Heart left ventricle (tissue), 16 donors: ENCODE data around the gene SYNDIG1. TPM values are rescaled to one million over a fixed set of nuclear protein-coding genes. Genes with fewer than 3 reads are reported as not detected.

Experiments
- ATAC-seq, 4 donors: fragments of 200-7000 bp; cut with Tn5 transposase; one replicate each; pipeline ENCODE4 v1.9.1; 2020 to 2022; ENCODE audit warnings: moderate library complexity in 4 of 4, mild to moderate bottlenecking in 3 of 4, moderate number of reproducible peaks in 1 of 4
- DNase-seq, 5 donors: peaks; one replicate each; pipeline ENCODE4 v3.0.0-alpha.2; 2020
- H3K27ac ChIP-seq, 12 donors: fragments of 200-600 bp; sonication (generic) in 4 of 12; one replicate each; pipeline versions ENCODE4 v1.5.0 to v1.8.0; 2016 to 2022; ENCODE audit warnings: mild to moderate bottlenecking in 2 of 12
- H3K27me3 ChIP-seq, 9 donors: fragments of 200-600 bp; sonication (generic) in 2 of 9; one replicate each; pipeline versions ENCODE4 v1.5.1 to v1.8.0; 2016 to 2022; ENCODE audit warnings: mild to moderate bottlenecking in 3 of 9
- H3K36me3 ChIP-seq, 9 donors: fragments of 200-600 bp; sonication (generic) in 2 of 9; one replicate each; pipeline versions ENCODE4 v1.5.0 to v1.8.0; 2018 to 2022; ENCODE audit warnings: mild to moderate bottlenecking in 2 of 9
- H3K4me1 ChIP-seq, 12 donors: fragments of 200-600 bp; sonication (generic) in 4 of 12; one replicate each; pipeline versions ENCODE4 v1.5.0 to v1.8.0; 2016 to 2022; ENCODE audit warnings: mild to moderate bottlenecking in 3 of 12
- H3K4me3 ChIP-seq, 12 donors: fragments of 200-600 bp; sonication (generic) in 4 of 12; one replicate each; pipeline versions ENCODE4 v1.5.0 to v1.8.0; 2017 to 2022; ENCODE audit warnings: mild to moderate bottlenecking in 9 of 12, moderate library complexity in 4 of 12
- H3K9me3 ChIP-seq, 12 donors: fragments of 200-600 bp; sonication (generic) in 4 of 12; one replicate each; pipeline versions ENCODE4 v1.5.0 to v1.8.0; 2016 to 2022; ENCODE audit warnings: mild to moderate bottlenecking in 1 of 12
- CTCF ChIP-seq, 12 donors: fragments of 200-600 bp; sonication (generic) in 4 of 12; IDR thresholded peaks; one replicate each; pipeline versions ENCODE4 v1.5.0 to v1.8.0; 2018 to 2022; ENCODE audit warnings: antibody characterized with exemption in 12 of 12, mild to moderate bottlenecking in 5 of 12
- POLR2A ChIP-seq, 2 donors: fragments of 450-650 bp; IDR thresholded peaks; one replicate each; pipeline ENCODE4 v1.6.1; 2017; ENCODE audit warnings: antibody characterized with exemption in 2 of 2, mild to moderate bottlenecking in 2 of 2, moderate library complexity in 2 of 2
- WGBS, 4 donors: extraction: QIAGEN DNeasy Blood & Tissue Kit in 2 of 4; methylation state at CpG; one replicate each; pipeline versions ENCODE4 v1.1.5 to v1.1.7; 2013 to 2018; 5-methylcytosine and 5-hydroxymethylcytosine counted together
- intact Hi-C, 10 donors: fragments of 100-400 bp; cut with DNase I; formaldehyde crosslinking; loops; one replicate each; pipeline versions ENCODE4 v1.11.1 to v1.14.2; 2022
- polyA plus RNA-seq, 2 donors: library from polyadenylated mRNA; stranded (reverse); fragments of 200-250 nt; gene quantifications; one replicate each; pipeline ENCODE4 v1.2.3, GENCODE V29; 2013
- total RNA-seq, 9 donors: library from RNA; depleted of rRNA in 2 of 9; stranded (reverse); fragments of >200 nt in 2 of 9; fragmentation: NEBNext Ultra II Directional in 3 of 9; extraction: Animal tissue kit (Norgen Biotek cat#: 25700) in 3 of 9; gene quantifications; one replicate each; pipeline versions ENCODE4 v1.1.0 to v1.2.4, GENCODE V29; 2016 to 2023
- donor health status: ischemic (EF 13 %, LVEDD 7.1; RV severe dilation, severe dysfunction).
- donor health status: healthy with polysubstance abuse.
- donor health status: DM: no; HTN: yes; CAD: no.
- donor health status: DM: no; HTN: no; CAD: no.
- donor health status: ischemic (EF 25% LVEDD 6.9; RV normal size, moderate dysfunction).
- donor health status: ischemic (EF 25% LVEDD 5.7; RV mildly dilated, moderate dysfunction).
- donor health status: healthy.
- donor health status: DM: yes; HTN: yes; CAD: no.
- donor health status: ischemic (EF 35%, LVEDD 5.7; RV mildly dilated, moderate dysfunction).
- donor health status: nonischemic (EF 11% LVEDD 7.7; RV severe dilation, severe dysfunction).
- donor health status: DM: yes; HTN: yes; CAD: no.
- donor health status: PGD.
- donor health status: ischemic (EF 29% LVEDD 5.4; RV normal size, mild dysfunction).
- donor health status: nonischemic (EF 23%, LVEDD 6.1; RV moderate dilation, normal function).

The SYNDIG1 gene
- total and polyA plus RNA-seq, 11 donors = 8.4 to 41.8 (median 23.0) TPM

DNA sequence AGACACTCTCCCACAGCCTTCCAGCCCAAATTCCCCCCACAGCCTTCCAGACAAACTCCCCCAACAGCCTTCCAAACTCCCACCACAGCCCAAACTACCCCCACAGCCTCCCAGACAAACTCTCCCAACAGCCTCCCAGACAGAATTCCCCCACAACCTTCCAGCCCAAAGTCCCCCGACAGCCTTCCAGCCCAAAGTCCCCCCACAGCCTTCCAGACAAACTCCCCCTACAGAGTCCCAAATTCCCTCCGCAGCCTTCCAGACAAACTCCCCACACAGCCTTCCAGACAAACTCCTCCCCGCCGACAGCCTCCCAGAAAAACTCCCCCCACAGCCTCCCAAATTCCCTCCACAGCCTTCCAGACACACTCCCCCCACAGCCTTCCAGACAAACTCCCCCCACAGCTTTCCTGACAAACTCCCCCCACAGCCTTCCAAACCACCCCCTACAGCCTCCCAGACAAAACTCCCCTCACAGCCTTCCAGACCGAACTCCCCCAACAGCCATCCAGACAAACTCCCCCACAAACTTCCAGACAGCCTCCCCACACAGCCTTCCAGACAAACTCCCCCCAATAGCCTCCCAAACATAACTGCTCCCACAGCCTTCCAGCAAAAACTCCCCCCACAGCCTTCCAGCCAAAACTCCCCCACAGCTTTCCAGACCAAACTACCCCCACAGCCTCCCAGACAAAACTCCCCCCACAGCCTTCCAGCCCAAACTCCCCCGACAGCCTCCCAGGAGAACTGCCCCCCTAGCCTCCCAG lies 38.0 kb upstream of the SYNDIG1 start:
- H3K27me3 ChIP-seq = peaks cover 0 to 11% (median 0%) of the 10 kb centered on the region in 9 donors
- H3K36me3 ChIP-seq = no peaks in the 10 kb centered on the region
- WGBS, 4 donors = 77 to 84% (median 82%) methylated on average over 6 of the region's 6 CpGs
- intact Hi-C loops = no loop called here
- no peak overlapping the region for H3K27ac ChIP-seq
- no peak for ATAC-seq
- H3K4me1 ChIP-seq = no peaks in the 10 kb centered on the region
- H3K4me3 ChIP-seq = no peak overlapping the region
- DNase-seq = no peak
- no peak for TF ChIP-seq POLR2A (IDR thresholded peaks at IDR 0.05)
- H3K9me3 ChIP-seq = peaks cover 0 to 8% (median 0%) of the 10 kb centered on the region in 12 donors

- TF ChIP-seq CTCF (IDR thresholded peaks at IDR 0.05) (no peak), POLR2A (IDR thresholded peaks at IDR 0.05) (no peak)
- no peak for DNase-seq
- 51 to 69% (median 59%) methylated on average over 2 of the region's 2 CpGs for WGBS, 4 donors
- no peak overlapping the region for H3K27ac ChIP-seq
- ATAC-seq = no peak
- no peaks in the 10 kb centered on the region for H3K36me3 ChIP-seq
- intact Hi-C loops = no loop called here
- H3K4me1 ChIP-seq = no peaks in the 10 kb centered on the region
- peaks cover 0 to 11% (median 0%) of the 10 kb centered on the region in 9 donors for H3K27me3 ChIP-seq
- H3K4me3 ChIP-seq = no peak overlapping the region
- H3K9me3 ChIP-seq = peaks cover 0 to 8% (median 0%) of the 10 kb centered on the region in 12 donors
Measured at GRCh38 chr20:24432046-24432442, 37.4 kb upstream of the SYNDIG1 start.

DNA sequence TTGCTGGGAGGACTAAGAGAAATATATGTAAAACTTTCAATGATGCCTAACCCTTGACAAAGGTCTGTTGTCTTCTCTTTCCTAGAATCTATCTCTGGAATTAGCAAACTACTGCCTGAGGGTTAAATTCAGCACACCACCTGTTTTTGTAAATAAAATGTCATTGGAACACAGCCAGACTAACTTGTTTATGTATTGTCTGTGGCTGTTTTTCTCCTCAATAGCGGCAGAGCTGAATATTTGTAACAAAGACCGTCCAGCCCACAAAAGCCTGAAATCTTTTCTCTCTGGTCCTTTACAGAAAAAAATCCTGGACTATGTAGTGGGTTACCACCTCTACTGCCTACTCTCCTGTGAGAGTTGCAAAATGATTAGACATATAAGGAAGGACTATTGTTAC lies 33.3 kb upstream of the SYNDIG1 start:
- 45 to 60% (median 49%) methylated on average over 2 of the region's 2 CpGs for WGBS, 4 donors
- Histone ChIP-seq H3K27me3 (no peaks in the 10 kb centered on the region), H3K9me3 (no peaks in the 10 kb centered on the region), H3K36me3 (no peaks in the 10 kb centered on the region), H3K4me1 (no peaks in the 10 kb centered on the region), H3K27ac (no peak overlapping the region), H3K4me3 (no peak overlapping the region)
- DNase-seq (no peak), ATAC-seq (no peak)
- TF ChIP-seq POLR2A (IDR thresholded peaks at IDR 0.05) = no peak
- no peak for TF ChIP-seq CTCF (IDR thresholded peaks at IDR 0.05)
- intact Hi-C loops = no loop called here

DNA sequence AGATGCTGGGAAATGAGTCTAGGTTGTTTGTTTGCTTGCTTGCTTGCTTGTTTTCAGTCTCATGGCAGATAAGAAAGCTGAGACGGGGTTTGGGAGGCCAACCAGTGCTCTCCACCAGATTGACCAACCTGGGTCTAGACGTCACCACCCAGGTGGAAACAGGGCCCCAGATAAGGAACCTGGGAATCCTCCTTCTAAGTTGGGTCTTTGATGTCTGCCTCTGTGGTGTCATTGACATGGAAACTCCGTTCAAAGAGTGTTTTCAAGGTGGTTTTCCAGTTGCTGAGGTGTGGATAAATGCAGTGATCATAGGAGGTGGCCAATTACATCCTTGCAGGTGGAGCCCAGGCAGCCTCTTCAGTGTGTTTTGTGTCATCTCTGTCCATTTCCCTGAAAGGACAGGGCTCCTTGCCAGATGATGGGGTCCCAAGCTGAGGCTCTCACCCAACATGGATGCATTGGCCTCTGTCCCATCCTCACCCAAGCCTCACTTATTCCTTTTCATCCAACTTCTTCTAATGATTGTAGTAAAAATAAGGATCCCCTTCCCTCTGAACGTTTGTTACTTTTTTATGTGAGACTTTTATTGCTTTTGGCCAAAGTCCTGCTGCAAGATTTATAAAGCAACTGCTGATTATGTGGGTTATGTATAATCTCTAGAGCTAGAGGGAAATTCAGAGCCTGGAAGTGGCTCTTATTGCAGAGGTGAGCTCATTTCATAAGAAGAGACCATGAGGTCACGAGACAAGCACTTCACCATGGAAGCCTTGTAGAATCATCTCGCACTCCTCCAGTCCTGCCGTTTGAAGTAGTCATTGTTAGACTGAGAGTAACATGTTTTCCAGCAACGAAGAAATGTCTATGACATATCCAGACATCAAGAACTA lies 32.0 kb upstream of the SYNDIG1 start:
- H3K4me3 ChIP-seq = no peak overlapping the region
- H3K27ac ChIP-seq = no peak overlapping the region
- no peaks in the 10 kb centered on the region for H3K27me3 ChIP-seq
- intact Hi-C loops = no loop called here
- TF ChIP-seq POLR2A (IDR thresholded peaks at IDR 0.05) = no peak
- TF ChIP-seq CTCF (IDR thresholded peaks at IDR 0.05) = no peak
- 65 to 79% (median 69%) methylated on average over 8 of the region's 8 CpGs for WGBS, 4 donors
- no peaks in the 10 kb centered on the region for H3K4me1 ChIP-seq
- DNase-seq (no peak), ATAC-seq (no peak)
- H3K36me3 ChIP-seq = no peaks in the 10 kb centered on the region
- no peaks in the 10 kb centered on the region for H3K9me3 ChIP-seq
